Osteoblast (primary cell): ENCODE measurements around the gene PPIL1. TPM values are rescaled to one million over a fixed set of nuclear protein-coding genes. Genes with fewer than 3 reads are reported as not detected.
A peak's percentile ranks its signal among the peaks of the same experiment; 100 is the strongest.

Source experiments
- DNase-seq: peaks from one replicate; pipeline ENCODE4 v3.0.0; 2011; ENCODE audit warnings: low spot score, mixed read lengths; ENCODE audit not compliant: insufficient read length; ENCODE audit errors: missing footprints
- H2AFZ ChIP-seq: 2 replicates; pipeline ENCODE4 v1.6.0; 2011; ENCODE audit warnings: mild to moderate bottlenecking, low read length
- H3K27ac ChIP-seq: 2 replicates; pipeline ENCODE4 v1.5.1; 2011; ENCODE audit warnings: mild to moderate bottlenecking, low read depth, low read length, moderate library complexity
- H3K27me3 ChIP-seq: 2 replicates; pipeline ENCODE4 v1.6.0; 2012; ENCODE audit warnings: mild to moderate bottlenecking, control low read depth, inconsistent platforms, low read length, moderate library complexity; ENCODE audit not compliant: insufficient read depth
- H3K36me3 ChIP-seq: 2 replicates; pipeline ENCODE4 v1.5.1; 2011; ENCODE audit warnings: mild to moderate bottlenecking, low read length, control low read depth, moderate library complexity; ENCODE audit not compliant: insufficient read depth
- H3K4me1 ChIP-seq: 2 replicates; pipeline ENCODE4 v1.5.1; 2011; ENCODE audit warnings: mild to moderate bottlenecking, low read length, control low read depth, moderate library complexity; ENCODE audit not compliant: insufficient read depth
- H3K4me2 ChIP-seq: 2 replicates; pipeline ENCODE4 v1.6.0; 2011; ENCODE audit warnings: mild to moderate bottlenecking, low read length; ENCODE audit not compliant: insufficient read depth
- H3K4me3 ChIP-seq: fragments of 200-600 bp; sonication (generic); 3 replicates; pipeline ENCODE4 v1.5.1; 2012; ENCODE audit warnings: mild to moderate bottlenecking, low read length, inconsistent platforms; ENCODE audit not compliant: insufficient read depth
- H3K79me2 ChIP-seq: 2 replicates; pipeline ENCODE4 v1.6.0; 2012; ENCODE audit warnings: mild to moderate bottlenecking, low read length, control low read depth, inconsistent platforms; ENCODE audit not compliant: insufficient read depth
- H3K9me3 ChIP-seq: 2 replicates; pipeline ENCODE4 v1.5.1; 2011; ENCODE audit warnings: low read depth, low read length, control low read depth
- H4K20me1 ChIP-seq: 2 replicates; pipeline ENCODE4 v1.6.0; 2012; ENCODE audit warnings: mild to moderate bottlenecking, low read length, control low read depth; ENCODE audit not compliant: insufficient read depth
- CTCF ChIP-seq: IDR thresholded peaks from 2 replicates; pipeline ENCODE4 v1.5.1; 2011; ENCODE audit warnings: mild to moderate bottlenecking, low read depth, low read length, moderate library complexity; ENCODE audit errors: extremely low read depth
- total RNA-seq: library from RNA; depleted of rRNA; stranded (reverse); fragments of >200 nt; gene quantifications from 2 replicates; pipeline ENCODE4 v1.2.3, GENCODE V29; 2012

Gene PPIL1
- total RNA-seq, 1 donor: 9.8 TPM

GRCh38 chr6:36825452-36825851 is 49.2 kb downstream of the PPIL1 start:
- Histone ChIP-seq H3K4me1 (peaks cover 12% of the 10 kb centered on the region), H3K27me3 (no peaks in the 10 kb centered on the region), H3K27ac (no peak overlapping the region), H3K36me3 (no peaks in the 10 kb centered on the region), H3K4me2 (no peak overlapping the region), H4K20me1 (no peaks in the 10 kb centered on the region), H3K9me3 (no peaks in the 10 kb centered on the region), H3K79me2 (no peaks in the 10 kb centered on the region), H2AFZ (no peak overlapping the region), H3K4me3 (no peak overlapping the region)
- DNase-seq: peak; percentile 8
- no peak for TF ChIP-seq CTCF

- H3K4me3 ChIP-seq: no peak overlapping the region
- no peak overlapping the region for H3K27ac ChIP-seq
- H3K36me3 ChIP-seq: no peaks in the 10 kb centered on the region
- no peak overlapping the region for H3K4me2 ChIP-seq
- no peaks in the 10 kb centered on the region for H4K20me1 ChIP-seq
- no peaks in the 10 kb centered on the region for H3K79me2 ChIP-seq
- no peaks in the 10 kb centered on the region for H3K9me3 ChIP-seq
- no peak overlapping the region for H2AFZ ChIP-seq
- DNase-seq: peak; percentile 38
- peaks cover 12% of the 10 kb centered on the region for H3K4me1 ChIP-seq
- H3K27me3 ChIP-seq: no peaks in the 10 kb centered on the region
- no peak for TF ChIP-seq CTCF
Observed at GRCh38 chr6:36824253-36824652, 50.4 kb downstream of the PPIL1 start.

- no peaks in the 10 kb centered on the region for H3K79me2 ChIP-seq
- no peaks in the 10 kb centered on the region for H3K9me3 ChIP-seq
- no peak overlapping the region for H3K27ac ChIP-seq
- H2AFZ ChIP-seq: no peak overlapping the region
- H3K4me1 ChIP-seq: peaks cover 12% of the 10 kb centered on the region
- H3K4me3 ChIP-seq: no peak overlapping the region
- H3K4me2 ChIP-seq: no peak overlapping the region
- H3K27me3 ChIP-seq: no peaks in the 10 kb centered on the region
- TF ChIP-seq CTCF: no peak
- H4K20me1 ChIP-seq: no peaks in the 10 kb centered on the region
- peak; percentile 72 for DNase-seq
- H3K36me3 ChIP-seq: no peaks in the 10 kb centered on the region
Observed at GRCh38 chr6:36823421-36824096, 51.0 kb downstream of the PPIL1 start.

GRCh38 chr6:36822506-36823269 is 51.9 kb downstream of the PPIL1 start:
- no peak overlapping the region for H3K27ac ChIP-seq
- H2AFZ ChIP-seq: no peak overlapping the region
- no peaks in the 10 kb centered on the region for H3K9me3 ChIP-seq
- H4K20me1 ChIP-seq: no peaks in the 10 kb centered on the region
- no peaks in the 10 kb centered on the region for H3K27me3 ChIP-seq
- H3K4me3 ChIP-seq: no peak overlapping the region
- H3K4me2 ChIP-seq: no peak overlapping the region
- peaks cover 9% of the 10 kb centered on the region for H3K4me1 ChIP-seq
- TF ChIP-seq CTCF: no peak
- DNase-seq: peak; percentile 47
- H3K79me2 ChIP-seq: no peaks in the 10 kb centered on the region
- no peaks in the 10 kb centered on the region for H3K36me3 ChIP-seq
